COLO829 (cell line): ENCODE measurements around the gene TPPP2.
A peak's percentile ranks its signal among the peaks of the same experiment; 100 is the strongest.
"Not testable (repeated sequence)": the region's sequence is repeated elsewhere in the genome, so short reads cannot be mapped to it uniquely, and the experiment has no call there.

Experiments
- DNase-seq: peaks from one replicate; pipeline ENCODE4 v3.0.0; 2012; ENCODE audit warnings: low spot score

TPPP2 gene

DNA sequence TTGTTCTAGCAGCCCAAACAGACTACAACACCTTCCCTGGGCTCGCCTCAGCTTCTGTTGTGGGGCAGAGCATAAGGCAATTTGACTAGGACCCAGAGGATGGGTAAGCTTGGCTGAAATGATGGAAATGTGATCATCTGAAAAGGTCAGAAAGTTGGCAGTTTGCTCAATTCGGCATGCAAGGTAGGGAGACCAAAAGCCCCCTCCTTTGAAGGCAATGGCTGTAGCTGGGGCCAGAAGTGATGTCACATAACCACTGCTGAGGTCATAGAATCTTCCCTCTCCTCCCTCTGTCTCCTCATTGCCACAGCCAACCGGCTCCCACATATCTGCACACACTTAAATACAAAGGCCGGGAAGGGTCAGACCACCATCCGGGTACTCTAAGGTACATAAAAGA is at the start of gene TPPP2:
TSS of gene TPPP2 (plus strand) at position 301 of the 400 bp plus-strand sequence. CDS start 365 bp downstream, outside the sequence.
- no peak for DNase-seq

DNA sequence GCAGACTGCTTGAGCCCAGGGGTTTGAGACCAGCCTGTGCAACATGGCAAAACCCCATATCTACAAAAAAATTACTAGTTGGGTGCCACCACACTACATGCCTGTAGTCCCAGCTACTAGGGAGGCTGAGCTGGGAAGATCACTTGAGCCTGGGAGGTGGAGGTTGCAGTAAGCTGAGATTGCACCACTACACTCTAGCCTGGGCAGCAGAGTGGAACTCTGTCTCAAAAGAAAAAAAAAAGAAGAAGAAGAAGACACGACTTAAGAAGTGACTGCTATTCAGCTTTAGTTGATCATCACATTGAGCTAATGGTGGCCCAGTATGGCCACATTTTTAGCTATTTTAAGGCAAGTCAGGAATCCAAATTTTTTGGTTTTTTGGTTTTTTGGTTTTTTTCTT is 49.1 kb upstream of the TPPP2 start:
- DNase-seq = no peak

DNA sequence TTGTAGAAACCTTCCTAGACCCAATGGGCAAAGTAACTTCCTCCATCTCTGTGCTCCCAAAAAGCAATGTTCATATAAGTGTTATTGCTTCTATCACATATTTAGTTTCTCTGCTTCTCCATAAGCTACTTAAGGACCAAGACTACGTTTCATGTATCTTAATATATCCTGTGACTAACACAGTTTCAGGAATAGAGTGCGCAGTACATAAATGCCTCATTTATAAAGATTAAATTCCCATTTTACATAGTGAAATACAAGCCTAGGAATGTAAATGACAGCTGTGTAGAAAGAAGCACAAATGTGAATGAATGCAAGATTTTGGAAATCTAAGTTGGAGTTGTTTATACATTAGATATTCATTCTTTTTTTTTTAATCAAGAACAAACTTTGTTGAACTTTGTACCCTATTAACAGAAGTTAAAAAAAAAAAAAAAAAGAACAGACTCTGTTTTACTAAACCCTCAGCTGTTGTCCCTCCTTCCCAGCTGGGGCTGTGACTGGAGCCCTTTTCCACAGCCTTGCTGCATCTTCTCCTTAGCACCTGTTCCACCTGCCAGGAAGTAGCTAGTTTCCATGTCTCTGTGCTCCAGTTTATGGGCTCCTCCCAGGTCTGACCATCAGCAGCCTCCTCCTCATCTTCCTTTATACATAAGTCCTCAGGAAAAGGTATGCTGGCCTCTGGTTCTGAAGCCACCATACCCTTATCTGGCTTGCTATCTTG is 47.2 kb upstream of the TPPP2 start:
- peak; percentile 40 for DNase-seq

DNA sequence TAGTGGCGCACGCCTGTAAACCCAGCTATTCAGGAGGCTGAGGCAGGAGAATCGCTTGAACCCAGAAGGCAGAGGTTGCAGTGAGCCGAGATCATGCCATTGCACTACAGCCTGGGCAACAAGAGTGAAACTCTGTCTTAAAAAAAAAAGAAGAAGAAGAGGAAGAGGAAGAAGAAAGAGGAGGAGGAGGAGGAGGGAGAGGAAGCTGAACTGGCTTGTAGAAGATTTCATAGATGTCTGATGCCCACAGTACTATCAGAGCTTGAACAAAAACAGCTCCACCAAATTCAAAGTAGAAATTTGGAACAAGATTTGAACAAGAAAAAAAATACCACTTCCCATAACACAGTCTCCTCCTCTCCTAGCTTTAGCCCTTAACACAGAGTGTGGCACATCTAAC is 44.4 kb upstream of the TPPP2 start:
- DNase-seq = not testable (repeated sequence)

DNA sequence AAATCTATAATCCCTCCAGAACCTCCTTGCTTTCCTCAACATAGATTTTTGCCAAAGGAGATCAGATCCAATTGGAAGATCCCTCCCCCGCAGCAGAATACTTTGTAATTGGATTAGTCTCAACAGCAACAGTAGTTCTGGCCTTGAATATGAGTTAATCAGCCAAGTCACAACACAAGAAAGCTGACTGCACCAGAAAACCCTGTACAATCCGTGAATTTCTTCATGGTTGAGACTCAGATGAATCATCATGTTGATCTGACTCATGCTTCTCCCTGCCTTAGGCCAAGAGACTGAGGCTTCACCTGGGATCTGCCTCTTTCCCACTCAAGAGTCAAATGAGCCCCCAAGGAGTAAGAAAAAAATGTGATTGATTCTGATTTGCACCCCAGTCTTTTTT is 43.2 kb upstream of the TPPP2 start:
- DNase-seq = peak; percentile 91

DNA sequence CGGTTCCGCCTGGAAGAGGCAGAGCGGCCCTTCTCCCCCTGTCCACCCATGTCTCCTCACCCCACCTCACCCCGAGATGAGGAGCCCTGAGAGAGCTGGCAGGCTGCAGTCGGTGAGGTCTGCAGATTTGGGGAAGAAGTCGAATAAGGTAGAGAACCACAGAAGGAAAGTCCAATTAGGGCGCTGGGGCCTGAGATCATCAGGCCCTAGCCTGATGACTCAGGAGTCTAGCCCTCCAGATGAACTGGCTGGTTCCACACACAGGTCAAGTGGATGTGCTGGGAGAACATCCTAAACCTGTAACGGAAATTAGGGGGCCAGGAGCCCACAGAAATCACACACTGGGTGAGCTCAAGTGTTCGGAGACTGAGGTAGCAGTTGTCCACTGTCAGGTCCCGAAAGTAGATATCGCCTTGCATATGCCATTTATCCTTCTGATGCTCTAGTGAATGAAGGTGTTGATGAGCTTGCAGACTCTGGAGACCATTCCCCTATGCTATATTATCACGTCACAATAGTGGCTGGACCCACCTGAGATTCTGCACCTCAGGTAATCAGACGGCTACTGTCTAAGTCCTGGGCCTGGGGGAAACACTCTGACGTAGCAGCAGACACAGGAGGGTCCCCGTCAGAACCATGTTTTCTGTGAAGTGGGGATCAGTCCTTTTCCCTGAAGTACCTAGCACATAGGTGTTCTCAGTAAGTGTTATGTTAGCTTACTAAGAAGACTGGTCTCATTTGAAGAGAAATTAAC is 41.1 kb upstream of the TPPP2 start:
- DNase-seq = no peak

DNA sequence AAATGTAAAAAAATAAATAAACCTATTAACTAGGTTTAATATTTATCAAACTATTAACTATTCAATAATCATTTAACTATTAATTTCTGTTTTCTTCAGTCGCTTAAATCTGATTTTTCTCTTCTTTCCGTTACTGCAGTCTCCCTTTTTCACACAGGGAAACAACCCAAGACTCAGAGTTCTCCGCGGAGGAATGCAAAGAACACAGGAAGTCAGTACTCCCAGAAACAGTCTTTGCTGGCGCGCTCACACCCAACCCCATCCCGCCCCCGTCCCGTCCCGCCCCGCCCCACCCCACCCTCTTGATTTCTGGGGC is 40.6 kb upstream of the TPPP2 start:
- DNase-seq = no peak

DNA sequence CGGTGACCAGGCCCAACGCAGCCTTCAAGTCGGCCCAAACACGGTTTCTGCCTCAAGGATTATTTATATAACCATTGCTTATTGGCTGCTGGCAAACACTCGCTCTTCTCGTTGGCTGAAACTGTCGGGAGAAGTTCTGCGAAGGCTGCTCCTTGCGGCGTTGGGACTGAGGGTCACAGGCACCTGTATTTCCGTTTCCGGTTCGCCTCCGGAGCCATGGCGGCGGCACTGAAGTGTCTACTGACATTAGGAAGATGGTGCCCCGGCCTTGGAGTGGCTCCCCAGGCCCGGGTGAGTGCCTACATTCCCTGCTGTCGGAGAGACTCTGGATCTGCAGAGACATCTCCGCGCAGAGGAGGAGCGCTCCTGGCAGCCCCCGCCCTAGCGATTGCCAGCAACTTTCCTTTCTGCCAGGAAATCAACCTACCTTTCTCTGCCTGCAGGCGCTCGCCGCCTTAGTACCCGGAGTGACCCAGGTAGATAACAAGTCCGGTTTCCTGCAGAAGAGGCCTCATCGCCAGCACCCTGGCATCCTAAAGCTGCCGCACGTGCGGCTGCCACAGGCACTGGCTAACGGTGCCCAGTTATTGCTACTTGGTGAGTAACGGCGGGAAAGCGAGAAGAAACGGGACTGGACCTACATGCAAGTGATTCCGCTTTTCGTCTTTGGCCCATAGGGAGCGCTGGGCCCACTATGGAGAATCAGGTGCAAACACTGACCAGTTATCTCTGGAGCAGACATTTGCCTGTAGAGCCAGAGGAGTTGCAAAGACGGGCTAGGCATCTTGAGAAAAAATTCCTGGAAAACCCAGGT is 40.0 kb upstream of the TPPP2 start, which contains the start of gene METTL17:
TSS of gene METTL17 (plus strand) at position 194 of the 814 bp plus-strand sequence. CDS start at position 217, 23 bp downstream.
- peak; percentile 96 for DNase-seq

DNA sequence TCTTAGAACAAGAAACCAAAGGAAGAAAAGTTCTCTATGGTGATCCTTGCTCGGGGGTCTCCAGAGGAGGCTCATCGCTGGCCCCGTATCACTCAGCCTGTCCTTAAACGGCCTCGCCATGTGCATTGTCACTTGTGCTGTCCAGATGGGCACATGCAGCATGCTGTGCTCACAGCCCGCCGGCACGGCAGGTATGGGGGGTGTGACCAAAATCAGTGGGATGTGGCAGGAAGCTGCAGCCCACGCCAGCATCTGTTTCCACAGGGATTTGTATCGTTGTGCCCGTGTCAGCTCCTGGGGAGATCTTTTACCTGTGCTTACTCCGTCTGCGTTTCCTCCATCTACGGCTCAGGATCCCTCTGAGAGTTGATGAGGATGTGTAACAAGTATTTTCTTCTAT is 33.5 kb upstream of the TPPP2 start:
- DNase-seq = no peak

DNA sequence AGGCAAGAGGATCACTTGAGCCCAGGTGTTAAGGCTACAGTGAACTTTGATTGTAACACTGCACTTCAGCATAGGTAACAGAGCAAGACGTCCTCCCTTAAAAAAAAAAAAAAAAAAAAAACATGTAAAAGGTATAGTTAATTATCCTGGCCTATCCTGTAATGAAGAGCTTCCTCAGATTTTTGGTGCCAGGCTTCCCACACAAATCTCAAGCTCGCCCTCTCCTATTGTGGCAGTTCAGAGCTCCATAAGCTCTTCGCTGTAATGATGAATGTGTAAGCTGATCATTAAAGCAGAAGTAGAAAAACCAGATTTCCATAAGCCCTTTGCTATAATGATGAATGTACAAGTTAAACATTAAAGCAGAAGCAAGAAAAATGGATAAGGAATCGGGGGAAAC is 32.9 kb upstream of the TPPP2 start:
- no peak for DNase-seq

DNA sequence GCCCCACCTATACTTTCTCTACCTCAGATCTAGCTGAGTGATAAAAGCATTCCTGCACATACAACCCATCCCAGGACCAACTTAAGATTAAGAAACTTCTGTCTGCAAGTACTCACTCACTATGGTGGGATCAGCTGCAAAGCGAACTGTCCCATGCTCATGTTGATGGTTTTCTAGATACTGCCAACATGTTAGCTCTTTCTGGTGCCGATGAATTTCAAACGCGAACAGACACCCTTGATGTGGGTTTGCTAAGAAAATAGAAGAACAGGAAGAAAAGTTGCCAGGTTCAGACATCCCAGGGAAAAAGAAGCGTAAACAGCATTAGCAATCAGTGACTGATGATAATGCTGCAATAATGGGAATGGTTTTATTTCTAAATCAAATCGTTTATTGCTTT is 32.5 kb upstream of the TPPP2 start:
- DNase-seq = no peak

DNA sequence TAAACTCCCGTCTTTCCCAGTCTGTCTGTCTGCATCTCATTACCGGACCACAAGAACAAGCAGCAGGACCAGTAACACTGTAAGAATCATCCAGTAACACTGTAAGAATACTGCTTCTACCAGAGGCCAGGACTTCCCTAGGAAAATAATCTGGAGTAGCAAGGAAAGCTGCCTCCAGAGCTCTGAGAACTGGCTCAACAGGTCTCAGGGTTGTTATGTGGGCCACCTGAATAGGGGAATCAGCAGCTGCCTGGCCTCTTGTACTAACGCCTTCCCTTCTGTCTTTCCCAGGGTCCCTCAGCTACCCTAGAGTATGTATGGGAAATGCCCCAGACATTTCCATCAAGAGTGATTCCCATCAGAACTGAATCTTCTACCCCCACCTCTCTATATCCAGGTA is 31.9 kb upstream of the TPPP2 start:
- no peak for DNase-seq

DNA sequence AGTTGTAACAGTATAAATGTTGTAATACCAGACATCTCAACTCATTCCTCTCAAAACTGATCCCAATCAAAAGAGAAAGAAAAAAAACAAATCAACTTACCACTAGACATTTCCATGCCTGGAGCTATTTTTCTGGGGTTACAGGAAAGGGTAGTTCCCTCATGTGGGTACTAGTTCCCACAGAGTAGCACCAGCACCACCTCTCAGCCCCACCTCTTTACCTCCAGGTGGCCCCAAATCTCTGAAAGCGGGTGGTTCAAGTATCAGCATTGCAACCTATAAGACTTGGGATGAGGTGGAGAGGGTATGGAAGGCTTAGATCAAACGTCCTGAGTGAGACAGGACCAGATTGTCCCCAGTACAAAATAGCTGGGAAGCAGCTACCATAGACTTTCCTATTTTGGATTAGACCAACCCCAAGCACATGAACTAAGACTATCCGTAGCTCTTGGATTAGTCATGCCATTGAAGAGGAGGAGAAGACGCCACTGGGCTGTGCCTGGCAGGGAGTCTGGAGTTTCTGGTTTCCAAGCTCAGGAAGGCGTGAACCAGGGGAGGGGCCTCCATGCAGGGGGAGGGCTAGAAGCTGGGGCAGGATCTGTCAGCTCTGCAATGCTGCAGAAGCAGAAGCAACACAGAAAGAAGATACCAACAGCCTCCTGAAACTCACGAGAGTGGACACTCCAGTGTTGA is 31.2 kb upstream of the TPPP2 start, which contains the start of gene SLC39A2:
TSS of gene SLC39A2 (plus strand) at position 620 of the 693 bp plus-strand sequence. CDS start 154 bp downstream, outside the sequence.
- no peak for DNase-seq

DNA sequence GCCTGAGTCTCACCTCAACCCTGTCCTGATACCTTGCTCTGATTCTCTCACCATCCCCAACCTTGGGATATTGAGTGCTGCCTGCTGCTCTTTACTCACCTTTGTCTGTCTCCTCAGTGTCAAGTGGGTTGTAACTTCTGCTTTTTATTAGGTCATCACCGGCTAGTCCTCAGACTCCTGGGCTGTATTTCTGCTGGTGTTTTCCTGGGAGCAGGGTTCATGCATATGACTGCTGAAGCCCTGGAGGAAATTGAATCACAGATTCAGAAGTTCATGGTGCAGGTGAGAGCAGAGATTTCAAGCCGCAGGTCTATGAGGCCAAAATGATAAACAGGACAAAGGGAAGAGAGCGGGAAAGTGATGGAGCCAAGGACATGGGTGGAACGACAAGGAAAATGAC is 30.4 kb upstream of the TPPP2 start:
- DNase-seq = no peak

DNA sequence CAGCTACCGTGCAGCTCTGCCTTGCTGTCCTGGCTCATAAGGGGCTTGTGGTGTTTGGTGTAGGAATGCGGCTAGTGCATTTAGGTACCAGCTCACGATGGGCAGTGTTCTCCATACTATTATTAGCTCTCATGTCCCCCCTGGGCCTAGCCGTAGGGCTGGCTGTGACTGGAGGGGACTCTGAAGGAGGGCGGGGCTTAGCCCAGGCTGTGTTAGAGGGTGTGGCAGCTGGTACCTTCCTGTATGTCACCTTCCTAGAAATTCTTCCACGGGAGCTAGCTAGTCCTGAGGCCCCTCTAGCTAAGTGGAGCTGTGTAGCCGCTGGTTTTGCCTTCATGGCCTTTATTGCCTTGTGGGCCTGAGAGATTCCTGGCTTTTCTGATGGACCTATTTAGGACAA is 28.8 kb upstream of the TPPP2 start:
- no peak for DNase-seq

DNA sequence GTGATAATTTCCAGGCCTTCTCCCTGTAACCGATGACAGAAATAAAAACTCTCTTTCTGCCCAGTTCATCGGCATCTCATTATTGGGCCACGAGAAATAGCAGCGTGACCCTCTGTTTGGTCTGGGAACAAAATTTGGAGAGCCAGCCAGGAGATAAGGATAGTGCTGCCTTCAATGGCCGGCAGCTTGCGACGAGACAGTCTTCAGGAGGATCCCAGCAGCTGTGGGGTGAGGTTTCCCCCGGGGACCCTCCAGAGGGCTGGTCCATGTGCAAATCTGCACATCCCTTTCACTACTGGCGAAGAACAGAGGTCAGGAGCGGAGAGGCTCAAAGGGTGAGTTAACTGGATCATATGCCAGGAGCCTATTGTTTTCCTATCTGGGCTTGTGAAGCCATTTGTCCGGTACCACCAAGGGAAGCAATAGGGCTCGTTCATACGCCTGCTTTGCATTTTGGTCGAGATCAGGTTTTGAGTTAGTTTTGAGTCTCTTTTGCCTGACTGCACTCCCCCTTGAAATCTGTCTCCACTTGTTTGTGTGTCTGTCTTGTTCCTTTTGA is 26.1 kb upstream of the TPPP2 start:
- no peak for DNase-seq

DNA sequence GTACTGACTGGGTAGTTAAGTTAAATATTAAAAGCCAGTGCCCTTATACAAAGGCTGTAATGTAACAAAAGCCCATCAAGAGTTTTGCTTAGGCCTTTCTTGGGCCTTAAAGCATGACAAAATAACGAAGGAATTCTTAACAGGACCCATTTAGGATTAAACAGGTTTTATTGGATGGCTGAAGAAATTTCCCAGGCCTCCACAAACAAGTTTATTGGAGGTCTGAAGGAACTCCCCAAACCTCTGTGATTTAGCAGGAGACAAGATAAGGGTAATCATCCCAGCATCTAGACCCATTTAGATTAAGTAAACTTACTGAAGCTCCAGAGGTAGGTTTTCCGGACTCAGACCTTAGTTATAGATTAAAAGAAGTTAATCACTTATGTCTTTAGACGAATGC is 20.3 kb upstream of the TPPP2 start:
- not testable (repeated sequence) for DNase-seq

DNA sequence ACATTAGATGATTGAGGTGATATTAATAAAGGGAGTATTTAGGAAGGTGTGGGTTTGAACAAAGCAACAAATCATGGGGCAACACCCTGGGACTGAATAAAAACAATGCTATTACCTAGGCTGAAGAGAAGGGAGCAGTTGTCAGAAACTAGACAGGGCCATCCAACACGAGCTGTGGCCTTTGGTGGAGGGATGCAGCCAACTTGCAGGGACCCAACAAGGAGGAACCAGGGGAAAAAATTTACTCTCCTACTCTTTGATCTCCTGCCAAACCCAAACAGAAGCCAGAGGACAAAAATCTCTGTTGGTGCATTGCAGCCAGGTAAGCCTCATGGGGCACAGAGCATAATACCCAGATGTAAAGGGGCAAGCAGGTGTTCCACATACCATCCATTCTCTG is 18.9 kb upstream of the TPPP2 start:
- DNase-seq = no peak

DNA sequence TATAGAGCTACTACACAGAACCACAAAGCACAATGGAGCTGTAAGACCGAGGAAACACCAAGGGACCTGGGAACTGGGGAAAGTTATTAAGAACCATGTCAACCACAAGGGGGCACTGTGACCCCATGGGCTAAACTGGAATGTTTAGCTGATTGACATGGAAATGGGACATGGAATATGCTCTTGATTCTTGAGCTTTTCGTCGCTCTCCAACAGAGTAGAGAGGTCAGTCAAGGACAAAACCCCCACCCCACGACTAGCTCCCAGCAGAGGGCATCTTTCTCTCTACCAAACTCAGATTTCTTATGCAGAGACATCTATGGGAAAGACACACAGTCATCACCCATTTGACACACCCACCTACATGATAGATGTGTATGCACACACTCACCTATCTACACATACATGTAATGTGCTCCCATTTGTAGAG is 15.2 kb upstream of the TPPP2 start:
- peak; percentile 87 for DNase-seq

DNA sequence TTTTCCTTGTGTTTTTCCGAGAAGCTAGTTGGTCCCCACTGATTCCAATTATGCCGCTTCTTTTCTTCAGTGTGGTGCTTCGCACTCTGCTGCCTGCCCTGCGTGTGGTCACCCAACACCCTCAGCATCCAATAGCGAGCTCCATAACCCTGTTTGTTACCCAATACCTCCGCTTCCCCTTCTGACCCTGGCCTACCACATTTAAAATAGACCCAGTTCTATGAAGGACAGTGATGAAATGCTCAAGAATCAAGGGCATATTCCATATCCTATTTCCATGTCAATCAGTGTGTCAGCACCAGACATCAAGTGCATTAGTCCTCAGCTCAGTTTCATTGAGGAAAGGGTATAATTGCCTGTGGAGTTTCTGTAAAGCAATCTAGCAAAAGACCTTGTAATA is 14.7 kb upstream of the TPPP2 start:
- no peak for DNase-seq

DNA sequence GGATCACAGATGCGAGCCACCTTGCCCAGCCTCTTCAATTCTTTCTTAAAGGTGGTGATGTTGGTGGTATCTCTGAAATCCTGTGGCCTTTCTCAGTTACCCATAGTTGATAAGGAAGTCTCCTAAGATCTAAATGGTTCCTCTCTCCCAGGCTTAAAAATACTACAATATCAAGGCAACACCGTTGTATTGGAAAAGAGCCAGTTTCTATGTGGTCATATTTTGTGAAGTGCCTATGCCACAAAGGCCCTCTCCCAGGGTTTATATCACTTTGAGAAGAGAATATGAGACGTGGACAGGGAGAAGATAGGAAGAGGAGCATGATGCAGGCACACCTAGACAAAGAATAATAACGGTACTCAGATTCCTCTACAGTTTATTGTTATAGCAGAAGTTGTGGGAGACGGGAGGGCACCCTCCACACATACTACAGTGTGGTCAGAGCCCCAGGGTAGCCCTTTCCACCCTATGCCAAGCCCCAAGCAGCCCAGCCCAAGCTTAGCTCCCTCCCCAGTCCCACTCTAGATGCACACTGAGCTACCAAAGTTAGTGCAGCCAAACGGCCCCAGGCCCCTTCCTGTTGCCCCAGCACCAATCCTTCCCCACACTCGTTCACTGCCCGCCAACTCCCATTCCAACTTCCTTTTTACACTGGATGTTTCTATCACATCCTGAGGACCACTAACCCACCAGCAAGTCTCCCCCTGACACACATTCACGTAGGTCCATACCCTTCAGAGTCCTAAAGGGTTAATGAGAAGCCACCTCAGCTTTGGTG is 13.4 kb upstream of the TPPP2 start:
- no peak for DNase-seq
